ENCODE results near the gene TMSB15C.

The TMSB15C gene

GRCh38 chrX:104047171-104047570, 28.9 kb downstream of the TMSB15C start:
- Histone ChIP-seq H3K36me3 (no peaks in the 10 kb centered on the region), H3K9me3 (no peaks in the 10 kb centered on the region), H3K4me1 (no peaks in the 10 kb centered on the region), H3K27ac (no peak overlapping the region), H3K27me3 (no peaks in the 10 kb centered on the region), H3K4me3 (no peak overlapping the region)
- no peak for TF ChIP-seq CTCF (IDR thresholded peaks at IDR 0.05)
- no peak for DNase-seq
- intact Hi-C loops (cut with DNase I; ENCODE audit: low total_unique reads): no loop called here

DNA sequence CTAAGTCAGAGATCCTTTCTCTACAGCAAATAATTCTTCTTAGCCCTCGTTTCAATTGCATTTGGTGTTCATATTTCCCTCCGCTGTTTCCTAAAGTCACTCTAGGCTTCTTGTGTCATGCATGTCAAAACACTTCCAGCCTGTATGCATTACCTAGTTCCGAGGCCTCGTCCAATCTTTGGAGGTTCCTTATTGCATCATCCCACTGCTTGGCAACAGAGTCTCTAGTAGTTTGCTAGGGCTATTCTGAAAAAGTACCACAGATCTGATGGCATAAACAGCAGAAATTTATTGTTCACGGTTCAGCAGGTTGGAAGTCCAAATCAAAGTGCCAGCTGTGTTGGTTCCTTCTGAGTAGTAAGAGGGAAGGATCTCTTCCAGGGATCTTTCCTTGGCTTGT, 30.4 kb downstream of the TMSB15C start:
- Histone ChIP-seq H3K4me1 (no peaks in the 10 kb centered on the region), H3K36me3 (no peaks in the 10 kb centered on the region), H3K27me3 (no peaks in the 10 kb centered on the region), H3K9me3 (no peaks in the 10 kb centered on the region), H3K27ac (no peak overlapping the region), H3K4me3 (no peak overlapping the region)
- DNase-seq: no peak
- intact Hi-C loops (cut with DNase I; ENCODE audit: low total_unique reads): no loop called here
- TF ChIP-seq CTCF (IDR thresholded peaks at IDR 0.05): no peak

DNA sequence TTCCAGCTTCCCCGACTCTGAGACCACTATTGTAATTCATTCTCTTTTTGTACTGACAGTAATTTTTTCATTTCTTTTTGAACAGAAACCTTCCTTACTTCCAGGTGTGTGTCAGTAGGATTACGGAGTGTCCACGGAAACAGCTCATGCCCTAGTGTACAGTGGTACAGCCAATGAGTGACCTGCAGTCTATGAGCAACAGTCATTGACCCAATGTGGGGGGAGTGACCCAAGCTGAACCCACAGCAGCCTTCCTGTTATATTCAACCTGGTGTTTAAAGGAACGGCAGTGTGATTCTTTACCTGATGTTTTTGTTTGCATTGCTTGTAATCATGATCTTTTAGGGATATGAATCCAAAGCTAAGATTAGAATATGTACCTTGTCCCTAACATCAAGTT, 35.0 kb downstream of the TMSB15C start:
- TF ChIP-seq CTCF (IDR thresholded peaks at IDR 0.05): no peak

GRCh38 chrX:104039689-104040505, 36.1 kb downstream of the TMSB15C start, which contains the start of gene H2BW2:
Gene H2BW2 (plus strand): TSS chrX:104039956. CDS start chrX:104039995, 39 bp downstream.
- no peaks in the 10 kb centered on the region for H3K27me3 ChIP-seq
- no peaks in the 10 kb centered on the region for H3K9me3 ChIP-seq
- intact Hi-C loops (cut with DNase I; ENCODE audit: low total_unique reads): no loop called here
- H3K36me3 ChIP-seq: no peaks in the 10 kb centered on the region
- H3K27ac ChIP-seq: no peak within 1 kb of the TSS
- H3K4me1 ChIP-seq: no peaks in the 10 kb centered on the region
- no peak for DNase-seq
- TF ChIP-seq CTCF (IDR thresholded peaks at IDR 0.05): no peak
- H3K4me3 ChIP-seq: no peak within 1 kb of the TSS

More for the DNA sequence above, 35.0 kb downstream of the TMSB15C start:
- Histone ChIP-seq H3K36me3 (no peaks in the 10 kb centered on the region), H3K27ac (no peak overlapping the region), H3K4me1 (no peaks in the 10 kb centered on the region), H3K9me3 (no peaks in the 10 kb centered on the region), H3K4me3 (no peak overlapping the region), H3K27me3 (no peaks in the 10 kb centered on the region)
- intact Hi-C loops (cut with DNase I; ENCODE audit: low total_unique reads): no loop called here
- DNase-seq: no peak
